ENCODE measurements around the gene CCR3.

DNA sequence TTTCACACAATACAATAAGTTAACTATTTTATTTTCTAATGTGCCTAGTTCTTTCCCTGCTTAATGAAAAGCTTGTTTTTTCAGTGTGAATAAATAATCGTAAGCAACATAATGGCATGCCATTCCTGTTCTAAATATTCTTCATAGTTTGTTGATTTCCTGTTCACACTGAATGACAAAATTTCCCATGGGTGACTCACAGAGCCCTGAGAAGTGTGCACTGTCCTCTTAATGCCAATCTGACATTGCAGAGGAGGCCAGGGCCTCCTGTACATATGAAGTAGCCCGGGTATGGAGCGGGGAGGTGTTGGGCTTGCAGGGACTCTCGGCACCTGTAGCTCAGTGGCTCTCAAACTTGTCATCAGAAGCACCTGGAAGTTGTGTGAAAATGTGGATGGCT is 24.3 kb downstream of the CCR3 start:
- TF ChIP-seq, protein P1, sequence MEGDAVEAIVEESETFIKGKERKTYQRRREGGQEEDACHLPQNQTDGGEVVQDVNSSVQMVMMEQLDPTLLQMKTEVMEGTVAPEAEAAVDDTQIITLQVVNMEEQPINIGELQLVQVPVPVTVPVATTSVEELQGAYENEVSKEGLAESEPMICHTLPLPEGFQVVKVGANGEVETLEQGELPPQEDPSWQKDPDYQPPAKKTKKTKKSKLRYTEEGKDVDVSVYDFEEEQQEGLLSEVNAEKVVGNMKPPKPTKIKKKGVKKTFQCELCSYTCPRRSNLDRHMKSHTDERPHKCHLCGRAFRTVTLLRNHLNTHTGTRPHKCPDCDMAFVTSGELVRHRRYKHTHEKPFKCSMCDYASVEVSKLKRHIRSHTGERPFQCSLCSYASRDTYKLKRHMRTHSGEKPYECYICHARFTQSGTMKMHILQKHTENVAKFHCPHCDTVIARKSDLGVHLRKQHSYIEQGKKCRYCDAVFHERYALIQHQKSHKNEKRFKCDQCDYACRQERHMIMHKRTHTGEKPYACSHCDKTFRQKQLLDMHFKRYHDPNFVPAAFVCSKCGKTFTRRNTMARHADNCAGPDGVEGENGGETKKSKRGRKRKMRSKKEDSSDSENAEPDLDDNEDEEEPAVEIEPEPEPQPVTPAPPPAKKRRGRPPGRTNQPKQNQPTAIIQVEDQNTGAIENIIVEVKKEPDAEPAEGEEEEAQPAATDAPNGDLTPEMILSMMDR (IDR thresholded peaks at IDR 0.05), result no peak
- no peak for TF ChIP-seq ZFX (IDR thresholded peaks at IDR 0.05; ENCODE audit: borderline replicate concordance)
